OCI-LY7 (cell line): ENCODE data around the gene MRPS22.

Experiments
- EZH2phosphoT487 ChIP-seq: fragments of 200-600 bp; sonication (generic); IDR thresholded peaks from 2 replicates; pipeline ENCODE4 v1.6.1; 2018; ENCODE audit warnings: low read depth, borderline replicate concordance, mild to moderate bottlenecking, mixed run types, antibody characterized with exemption, low read length, moderate library complexity, mixed read lengths
- TF ChIP-seq, protein P1 (sequence below): fragments of 200-600 bp; sonication (generic); conservative IDR thresholded peaks from 2 replicates; pipeline ENCODE4 v1.5.1; 2014; ENCODE audit warnings: mild to moderate bottlenecking, antibody characterized with exemption, low read length, moderate library complexity, mixed read lengths

DNA sequence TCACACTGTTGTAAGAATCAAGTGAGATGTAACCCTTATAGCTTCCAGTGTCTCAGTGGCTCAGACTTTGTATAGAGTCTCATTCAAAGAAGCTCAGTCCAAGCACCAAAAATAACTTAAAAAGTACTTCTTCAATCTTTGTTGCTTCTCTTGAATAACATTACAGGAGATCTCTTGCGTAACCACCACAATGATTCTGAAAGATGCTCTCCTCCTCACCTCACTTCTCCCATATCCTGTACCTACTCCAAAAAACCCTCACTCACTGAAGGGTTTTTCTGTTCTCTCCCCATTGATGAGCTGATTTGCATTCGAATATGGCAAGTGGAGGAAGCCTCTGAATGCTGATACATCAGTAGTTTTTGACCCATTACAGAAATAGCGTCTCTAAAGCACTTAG lies 39.4 kb upstream of the MRPS22 start:
- TF ChIP-seq, protein P1, sequence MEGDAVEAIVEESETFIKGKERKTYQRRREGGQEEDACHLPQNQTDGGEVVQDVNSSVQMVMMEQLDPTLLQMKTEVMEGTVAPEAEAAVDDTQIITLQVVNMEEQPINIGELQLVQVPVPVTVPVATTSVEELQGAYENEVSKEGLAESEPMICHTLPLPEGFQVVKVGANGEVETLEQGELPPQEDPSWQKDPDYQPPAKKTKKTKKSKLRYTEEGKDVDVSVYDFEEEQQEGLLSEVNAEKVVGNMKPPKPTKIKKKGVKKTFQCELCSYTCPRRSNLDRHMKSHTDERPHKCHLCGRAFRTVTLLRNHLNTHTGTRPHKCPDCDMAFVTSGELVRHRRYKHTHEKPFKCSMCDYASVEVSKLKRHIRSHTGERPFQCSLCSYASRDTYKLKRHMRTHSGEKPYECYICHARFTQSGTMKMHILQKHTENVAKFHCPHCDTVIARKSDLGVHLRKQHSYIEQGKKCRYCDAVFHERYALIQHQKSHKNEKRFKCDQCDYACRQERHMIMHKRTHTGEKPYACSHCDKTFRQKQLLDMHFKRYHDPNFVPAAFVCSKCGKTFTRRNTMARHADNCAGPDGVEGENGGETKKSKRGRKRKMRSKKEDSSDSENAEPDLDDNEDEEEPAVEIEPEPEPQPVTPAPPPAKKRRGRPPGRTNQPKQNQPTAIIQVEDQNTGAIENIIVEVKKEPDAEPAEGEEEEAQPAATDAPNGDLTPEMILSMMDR: no peak
- TF ChIP-seq EZH2phosphoT487: no peak
